K562 (cell line): ENCODE data around the gene CELSR1. TPM values are rescaled to one million over a fixed set of nuclear protein-coding genes. Genes with fewer than 3 reads are reported as not detected.

ENCODE experiments used
- ATAC-seq: fragments of 200-7000 bp; cut with Tn5 transposase; 3 replicates; pipeline ENCODE4 v1.9.1; 2020; ENCODE audit warnings: moderate library complexity
- BruUV-seq: library from RNA; stranded (reverse); fragments of 400-500 nt; replicated peaks from 2 replicates; lab custom pipeline; 2021; lab: Mats Ljungman, UMichigan
- CTCF ChIA-PET: fragments of 300-600 bp; formaldehyde crosslinking; extraction: SDS; loops from one replicate; lab custom pipeline; 2021; ENCODE audit warnings: low intra/inter-chr PET ratio; lab: Yijun Ruan, JAX
- POLR2A ChIA-PET: fragments of 300-600, 350-650 bp; sonication (Branson Sonifier 250); formaldehyde crosslinking; extraction: SDS; loops from one replicate; lab custom pipeline; 2021; ENCODE audit warnings: antibody characterized with exemption, inconsistent platforms; lab: Yijun Ruan, JAX
- DNase-seq, 4 experiments: peaks; one replicate each; pipeline versions ENCODE4 v3.0.0 to v3.0.0-alpha.2; 2011 to 2018; ENCODE audit warnings: low spot score in 3 of 4, mixed read lengths in 3 of 4; ENCODE audit errors: extremely low read depth in 1 of 4
- FAIRE-seq: peaks from 2 replicates; lab custom pipeline; 2011; peaks lifted over from hg19 to GRCh38; lab: Jason Lieb, UNC
- H2AFZ ChIP-seq: 2 replicates; pipeline ENCODE4 v1.6.0; 2011; ENCODE audit warnings: low read depth, low read length, control low read depth, inconsistent platforms
- H3K27ac ChIP-seq: fragments of 200-600 bp; 3 replicates; pipeline ENCODE4 v1.8.0; 2011; ENCODE audit warnings: low read depth, mild to moderate bottlenecking, control low read depth, inconsistent platforms, low read length, moderate library complexity, mixed read lengths; ENCODE audit errors: extremely low read depth
- H3K27me3 ChIP-seq, 2 experiments: fragments of 300-600 bp in 1 of 2; 2 replicates in 1 of 2; 3 replicates in 1 of 2; pipeline versions ENCODE4 v1.6.0 to v1.8.0; 2011; ENCODE audit warnings: inconsistent platforms in 2 of 2, low read length in 2 of 2, mild to moderate bottlenecking in 1 of 2, mixed read lengths in 1 of 2, moderate library complexity in 1 of 2; ENCODE audit not compliant: control insufficient read depth in 2 of 2, insufficient read depth in 2 of 2
- H3K36me3 ChIP-seq: fragments of 300-600 bp; 3 replicates; pipeline ENCODE4 v1.8.0; 2011; ENCODE audit warnings: mild to moderate bottlenecking, low read length, inconsistent platforms; ENCODE audit not compliant: control insufficient read depth, insufficient read depth
- H3K4me1 ChIP-seq, 2 experiments: fragments of 200-600 bp in 1 of 2; replicated peaks in 1 of 2; 2 replicates in 1 of 2; 3 replicates in 1 of 2; pipeline versions ENCODE4 v1.5.1 to v1.8.0; 2011; ENCODE audit warnings: inconsistent platforms in 2 of 2, low read length in 2 of 2, mild to moderate bottlenecking in 1 of 2, mixed read lengths in 1 of 2, moderate library complexity in 1 of 2; ENCODE audit not compliant: control insufficient read depth in 2 of 2, insufficient read depth in 2 of 2
- H3K4me2 ChIP-seq: 2 replicates; pipeline ENCODE4 v1.6.1; 2011; ENCODE audit warnings: low read length, control low read depth, inconsistent platforms, mixed read lengths; ENCODE audit not compliant: insufficient read depth
- H3K4me3 ChIP-seq: fragments of 200-600 bp; sonication (generic), shearing (Covaris generic); 2 replicates; pipeline ENCODE4 v1.5.1; 2016; ENCODE audit warnings: control low read depth, inconsistent platforms
- H3K79me2 ChIP-seq: fragments of 200-600 bp; 3 replicates; pipeline ENCODE4 v1.8.0; 2011; ENCODE audit warnings: low read length, inconsistent platforms; ENCODE audit not compliant: control insufficient read depth, insufficient read depth
- H3K9ac ChIP-seq, 2 experiments: 2 replicates each; pipeline versions ENCODE4 v1.6.0 to v1.6.1; 2011; ENCODE audit warnings: low read depth in 2 of 2, low read length in 2 of 2, control low read depth in 1 of 2, inconsistent platforms in 1 of 2, mild to moderate bottlenecking in 1 of 2, mixed read lengths in 1 of 2; ENCODE audit not compliant: insufficient read depth in 1 of 2
- H3K9me1 ChIP-seq: one replicate; pipeline ENCODE4 v1.6.0; 2011; ENCODE audit warnings: inconsistent platforms, mild to moderate bottlenecking, low read length, moderate library complexity; ENCODE audit not compliant: control insufficient read depth, insufficient read depth
- H3K9me3 ChIP-seq: replicated peaks from 2 replicates; pipeline ENCODE4 v1.5.1; 2011; ENCODE audit warnings: low read depth, low read length, inconsistent platforms; ENCODE audit not compliant: control insufficient read depth, insufficient read depth
- H4K20me1 ChIP-seq: replicated peaks from 2 replicates; pipeline ENCODE4 v1.6.1; 2011; ENCODE audit warnings: low read length, inconsistent platforms, mixed read lengths; ENCODE audit not compliant: control insufficient read depth, insufficient read depth
- HMG20B ChIP-seq: fragments of 250-450 bp; sonication (Bioruptor Pico); IDR thresholded peaks from 2 replicates; pipeline ENCODE4 v1.5.0; 2021; ENCODE audit warnings: mild to moderate bottlenecking
- LCOR ChIP-seq: sonication (generic); formaldehyde crosslinking; IDR thresholded peaks from 2 replicates; pipeline ENCODE4 v1.8.0; 2022; ENCODE audit warnings: mild to moderate bottlenecking, missing genetic modification reagents
- SAFB2 ChIP-seq: fragments of 200-400 bp; formaldehyde crosslinking; IDR thresholded peaks from 2 replicates; pipeline ENCODE4 v1.6.1; 2018; ENCODE audit warnings: borderline replicate concordance, low read length, low read depth, moderate library complexity; ENCODE audit not compliant: severe bottlenecking
- SMARCB1 ChIP-seq: IDR thresholded peaks from 2 replicates; pipeline ENCODE4 v1.6.1; 2011; ENCODE audit warnings: improper control_type of control experiment, low read depth; ENCODE audit not compliant: insufficient read length
- XRCC3 ChIP-seq: fragments of 450-650 bp; IDR thresholded peaks from 2 replicates; pipeline ENCODE4 v1.6.1; 2017; ENCODE audit warnings: mild to moderate bottlenecking, moderate library complexity
- ZNF23 ChIP-seq: fragments of 250-450 bp; sonication (Bioruptor Pico); IDR thresholded peaks from 2 replicates; pipeline ENCODE4 v1.4.0; 2020; ENCODE audit warnings: mild to moderate bottlenecking
- WGBS: fragments of 100-300 bp; shearing (Covaris generic); methylation state at CpG from one replicate; pipeline ENCODE4 v1.1.6; 2016; ENCODE audit warnings: low coverage, mixed read lengths; ENCODE audit not compliant: insufficient coverage; ENCODE audit errors: missing lambda C conversion rate; 5-methylcytosine and 5-hydroxymethylcytosine counted together
- in situ Hi-C: fragments of 300-500 bp; cut with MboI; formaldehyde crosslinking; loops from 4 replicates; pipeline ENCODE4 v1.15.0; 2018; ENCODE audit warnings: inconsistent platforms, mixed read lengths
- intact Hi-C: fragments of 100-400 bp; cut with micrococcal nuclease; formaldehyde crosslinking; loops from 2 replicates; pipeline ENCODE4 v1.14.2; 2022
- polyA plus RNA-seq, 8 experiments: library from polyadenylated mRNA; depleted of rRNA in 4 of 8; stranded (reverse) in 5 of 8; unstranded in 3 of 8; fragments of >200 nt; fragmentation: Nextera tagmentation in 2 of 8; fragmentation: Illumina TruSeq in 1 of 8; extraction: Ambion mirVana in 2 of 8; extraction: Trizol in 1 of 8; gene quantifications; 2 replicates each; pipeline versions ENCODE4 v1.2.1 to v1.2.3, GENCODE V29; 2011 to 2014; ENCODE audit warnings: inconsistent platforms in 1 of 8, missing spikeins in 1 of 8
- total RNA-seq, 7 experiments: library from RNA; depleted of rRNA in 6 of 7; stranded (reverse); fragments of >200 nt in 6 of 7; fragmentation: Illumina TruSeq in 2 of 7; extraction: Trizol in 2 of 7; gene quantifications; 2 replicates each; pipeline versions ENCODE4 v1.2.1 to v1.2.3, GENCODE V29; 2011 to 2021; ENCODE audit warnings: low replicate concordance in 1 of 7
- TF ChIP-seq, protein P1 (sequence below): sonication (generic); formaldehyde crosslinking; IDR thresholded peaks from 2 replicates; pipeline ENCODE4 v1.8.0; 2023; ENCODE audit warnings: mild to moderate bottlenecking, missing genetic modification reagents
- TF ChIP-seq, protein P2 (sequence below): sonication (generic); formaldehyde crosslinking; IDR thresholded peaks from 2 replicates; pipeline ENCODE4 v1.8.0; 2022; ENCODE audit warnings: mild to moderate bottlenecking, missing genetic modification reagents

Gene CELSR1
- total and polyA plus RNA-seq, 9 of the 15 experiments (the other 6 are each of a cell fraction or from before 2014, with no cell fraction given): under 0.01 to 0.09 TPM; not detected in 7

DNA sequence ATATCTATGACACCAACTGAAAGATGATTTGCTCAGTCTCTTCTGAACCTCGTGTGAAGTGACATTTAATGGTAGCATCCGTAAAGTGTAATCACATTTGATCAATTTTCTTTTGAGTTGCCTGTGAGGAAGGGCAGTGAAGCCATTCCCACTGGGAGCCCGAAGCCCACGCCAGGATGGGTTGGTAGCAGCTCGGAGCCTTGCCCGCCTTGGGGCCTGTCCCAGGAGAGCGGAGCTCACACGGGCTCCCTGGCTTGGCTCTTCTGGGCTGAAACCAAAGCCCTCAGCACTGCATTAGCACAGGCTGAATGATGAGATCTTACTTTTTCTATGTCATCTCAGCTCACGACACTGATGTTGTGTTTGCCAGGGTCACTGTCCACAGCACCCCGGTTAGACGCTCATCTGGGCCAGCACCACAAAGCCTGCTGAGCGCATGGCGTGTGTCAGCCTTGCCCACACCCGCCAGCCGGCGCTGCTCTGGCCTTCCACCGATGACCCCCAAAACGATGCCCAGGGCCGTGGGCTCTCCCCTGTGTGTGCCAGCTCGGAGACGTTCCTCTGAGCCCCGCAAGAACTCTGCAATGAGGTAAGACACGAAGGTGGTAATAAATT is 211.2 kb downstream of the CELSR1 start:
- Histone ChIP-seq H3K9ac (no peak overlapping the region), H3K36me3 (peaks cover 60% of the 10 kb centered on the region; the same call in 2 of the 3 replicates), H3K4me1 (no peaks in the 10 kb centered on the region), H3K27ac (no peak overlapping the region), H3K79me2 (no peaks in the 10 kb centered on the region), H4K20me1 (no peaks in the 10 kb centered on the region), H3K9me3 (no peaks in the 10 kb centered on the region), H3K9me1 (no peaks in the 10 kb centered on the region), H3K27me3 (no peaks in the 10 kb centered on the region), H3K4me2 (no peak overlapping the region), H3K4me3 (no peak overlapping the region), H2AFZ (no peak overlapping the region)
- no peak for DNase-seq
- 92% methylated on average over 17 of the region's 23 CpGs for WGBS
- no peak for FAIRE-seq
- CTCF ChIA-PET: interaction anchor here (0.6 kb wide), 1 partner anchor 204 kb away, joined by 3 read pairs; no protein-coding TSS in a partner anchor
- POLR2A ChIA-PET: no interaction called here
- no TSS peak for BruUV-seq
- in situ Hi-C loops: no loop called here
- TF ChIP-seq SMARCB1: no peak
- no peak for TF ChIP-seq SAFB2
- TF ChIP-seq XRCC3: no peak
- TF ChIP-seq LCOR (CRISPR knock-in tag): no peak
- TF ChIP-seq, protein P1, sequence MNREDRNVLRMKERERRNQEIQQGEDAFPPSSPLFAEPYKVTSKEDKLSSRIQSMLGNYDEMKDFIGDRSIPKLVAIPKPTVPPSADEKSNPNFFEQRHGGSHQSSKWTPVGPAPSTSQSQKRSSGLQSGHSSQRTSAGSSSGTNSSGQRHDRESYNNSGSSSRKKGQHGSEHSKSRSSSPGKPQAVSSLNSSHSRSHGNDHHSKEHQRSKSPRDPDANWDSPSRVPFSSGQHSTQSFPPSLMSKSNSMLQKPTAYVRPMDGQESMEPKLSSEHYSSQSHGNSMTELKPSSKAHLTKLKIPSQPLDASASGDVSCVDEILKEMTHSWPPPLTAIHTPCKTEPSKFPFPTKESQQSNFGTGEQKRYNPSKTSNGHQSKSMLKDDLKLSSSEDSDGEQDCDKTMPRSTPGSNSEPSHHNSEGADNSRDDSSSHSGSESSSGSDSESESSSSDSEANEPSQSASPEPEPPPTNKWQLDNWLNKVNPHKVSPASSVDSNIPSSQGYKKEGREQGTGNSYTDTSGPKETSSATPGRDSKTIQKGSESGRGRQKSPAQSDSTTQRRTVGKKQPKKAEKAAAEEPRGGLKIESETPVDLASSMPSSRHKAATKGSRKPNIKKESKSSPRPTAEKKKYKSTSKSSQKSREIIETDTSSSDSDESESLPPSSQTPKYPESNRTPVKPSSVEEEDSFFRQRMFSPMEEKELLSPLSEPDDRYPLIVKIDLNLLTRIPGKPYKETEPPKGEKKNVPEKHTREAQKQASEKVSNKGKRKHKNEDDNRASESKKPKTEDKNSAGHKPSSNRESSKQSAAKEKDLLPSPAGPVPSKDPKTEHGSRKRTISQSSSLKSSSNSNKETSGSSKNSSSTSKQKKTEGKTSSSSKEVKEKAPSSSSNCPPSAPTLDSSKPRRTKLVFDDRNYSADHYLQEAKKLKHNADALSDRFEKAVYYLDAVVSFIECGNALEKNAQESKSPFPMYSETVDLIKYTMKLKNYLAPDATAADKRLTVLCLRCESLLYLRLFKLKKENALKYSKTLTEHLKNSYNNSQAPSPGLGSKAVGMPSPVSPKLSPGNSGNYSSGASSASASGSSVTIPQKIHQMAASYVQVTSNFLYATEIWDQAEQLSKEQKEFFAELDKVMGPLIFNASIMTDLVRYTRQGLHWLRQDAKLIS (CRISPR knock-in tag): no peak
- TF ChIP-seq, protein P2, sequence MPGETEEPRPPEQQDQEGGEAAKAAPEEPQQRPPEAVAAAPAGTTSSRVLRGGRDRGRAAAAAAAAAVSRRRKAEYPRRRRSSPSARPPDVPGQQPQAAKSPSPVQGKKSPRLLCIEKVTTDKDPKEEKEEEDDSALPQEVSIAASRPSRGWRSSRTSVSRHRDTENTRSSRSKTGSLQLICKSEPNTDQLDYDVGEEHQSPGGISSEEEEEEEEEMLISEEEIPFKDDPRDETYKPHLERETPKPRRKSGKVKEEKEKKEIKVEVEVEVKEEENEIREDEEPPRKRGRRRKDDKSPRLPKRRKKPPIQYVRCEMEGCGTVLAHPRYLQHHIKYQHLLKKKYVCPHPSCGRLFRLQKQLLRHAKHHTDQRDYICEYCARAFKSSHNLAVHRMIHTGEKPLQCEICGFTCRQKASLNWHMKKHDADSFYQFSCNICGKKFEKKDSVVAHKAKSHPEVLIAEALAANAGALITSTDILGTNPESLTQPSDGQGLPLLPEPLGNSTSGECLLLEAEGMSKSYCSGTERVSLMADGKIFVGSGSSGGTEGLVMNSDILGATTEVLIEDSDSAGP (CRISPR knock-in tag): no peak
- TF ChIP-seq HMG20B (CRISPR knock-in tag): no peak
- TF ChIP-seq ZNF23: no peak
- no peak for ATAC-seq
- intact Hi-C loops: no loop called here
